ENCODE measurements around the gene ARL9. TPM values are rescaled to one million over a fixed set of nuclear protein-coding genes. Genes with fewer than 3 reads are reported as not detected.

ARL9 gene
- total and polyA plus RNA-seq, 9 of the 15 experiments (the other 6 are each of a cell fraction or from before 2014, with no cell fraction given), result 0.10 to 0.15 (median 0.11) TPM; not detected in 6

DNA sequence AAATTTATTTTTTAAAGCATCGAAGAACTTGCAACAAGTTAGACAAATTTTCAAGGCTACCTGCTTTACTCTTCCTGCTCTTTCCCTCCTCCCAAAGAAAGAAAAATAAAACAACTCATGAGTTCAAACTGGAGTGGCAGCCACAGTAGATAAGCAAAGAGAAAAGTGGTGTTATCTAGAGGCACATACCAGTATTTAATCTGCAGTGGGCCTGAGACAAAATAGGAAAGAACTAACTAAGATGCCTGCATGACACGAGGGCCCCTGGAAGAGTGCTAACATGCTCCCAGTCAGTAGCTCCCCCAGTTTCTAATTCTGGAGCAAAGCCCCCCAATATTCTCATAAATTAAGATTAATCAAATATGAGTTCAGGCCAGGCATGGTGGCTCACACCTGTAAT, 7.9 kb downstream of the ARL9 start (continued):
- TF ChIP-seq ZNF24 (IDR thresholded peaks at IDR 0.05) (no peak), MCM7 (IDR thresholded peaks at IDR 0.05) (no peak), TAF15 (IDR thresholded peaks at IDR 0.05; ENCODE audit: low read depth, low read length) (no peak), HNRNPL (IDR thresholded peaks at IDR 0.05; ENCODE audit: low read depth, low read length) (no peak), L3MBTL2 (IDR thresholded peaks at IDR 0.05) (peak; percentile 74), CBX1 (IDR thresholded peaks at IDR 0.05; ENCODE audit: low read depth) (no peak), MCM2 (IDR thresholded peaks at IDR 0.05; ENCODE audit: low read depth) (no peak), PHB2 (IDR thresholded peaks at IDR 0.05; ENCODE audit: low read depth) (no peak), ZKSCAN1 (IDR thresholded peaks at IDR 0.05; ENCODE audit: low read depth, low read length) (no peak)
- TF ChIP-seq, protein P1, sequence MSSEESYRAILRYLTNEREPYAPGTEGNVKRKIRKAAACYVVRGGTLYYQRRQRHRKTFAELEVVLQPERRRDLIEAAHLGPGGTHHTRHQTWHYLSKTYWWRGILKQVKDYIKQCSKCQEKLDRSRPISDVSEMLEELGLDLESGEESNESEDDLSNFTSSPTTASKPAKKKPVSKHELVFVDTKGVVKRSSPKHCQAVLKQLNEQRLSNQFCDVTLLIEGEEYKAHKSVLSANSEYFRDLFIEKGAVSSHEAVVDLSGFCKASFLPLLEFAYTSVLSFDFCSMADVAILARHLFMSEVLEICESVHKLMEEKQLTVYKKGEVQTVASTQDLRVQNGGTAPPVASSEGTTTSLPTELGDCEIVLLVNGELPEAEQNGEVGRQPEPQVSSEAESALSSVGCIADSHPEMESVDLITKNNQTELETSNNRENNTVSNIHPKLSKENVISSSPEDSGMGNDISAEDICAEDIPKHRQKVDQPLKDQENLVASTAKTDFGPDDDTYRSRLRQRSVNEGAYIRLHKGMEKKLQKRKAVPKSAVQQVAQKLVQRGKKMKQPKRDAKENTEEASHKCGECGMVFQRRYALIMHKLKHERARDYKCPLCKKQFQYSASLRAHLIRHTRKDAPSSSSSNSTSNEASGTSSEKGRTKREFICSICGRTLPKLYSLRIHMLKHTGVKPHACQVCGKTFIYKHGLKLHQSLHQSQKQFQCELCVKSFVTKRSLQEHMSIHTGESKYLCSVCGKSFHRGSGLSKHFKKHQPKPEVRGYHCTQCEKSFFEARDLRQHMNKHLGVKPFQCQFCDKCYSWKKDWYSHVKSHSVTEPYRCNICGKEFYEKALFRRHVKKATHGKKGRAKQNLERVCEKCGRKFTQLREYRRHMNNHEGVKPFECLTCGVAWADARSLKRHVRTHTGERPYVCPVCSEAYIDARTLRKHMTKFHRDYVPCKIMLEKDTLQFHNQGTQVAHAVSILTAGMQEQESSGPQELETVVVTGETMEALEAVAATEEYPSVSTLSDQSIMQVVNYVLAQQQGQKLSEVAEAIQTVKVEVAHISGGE (CRISPR knock-in tag; IDR thresholded peaks at IDR 0.05), result no peak
- TF ChIP-seq, protein P2, sequence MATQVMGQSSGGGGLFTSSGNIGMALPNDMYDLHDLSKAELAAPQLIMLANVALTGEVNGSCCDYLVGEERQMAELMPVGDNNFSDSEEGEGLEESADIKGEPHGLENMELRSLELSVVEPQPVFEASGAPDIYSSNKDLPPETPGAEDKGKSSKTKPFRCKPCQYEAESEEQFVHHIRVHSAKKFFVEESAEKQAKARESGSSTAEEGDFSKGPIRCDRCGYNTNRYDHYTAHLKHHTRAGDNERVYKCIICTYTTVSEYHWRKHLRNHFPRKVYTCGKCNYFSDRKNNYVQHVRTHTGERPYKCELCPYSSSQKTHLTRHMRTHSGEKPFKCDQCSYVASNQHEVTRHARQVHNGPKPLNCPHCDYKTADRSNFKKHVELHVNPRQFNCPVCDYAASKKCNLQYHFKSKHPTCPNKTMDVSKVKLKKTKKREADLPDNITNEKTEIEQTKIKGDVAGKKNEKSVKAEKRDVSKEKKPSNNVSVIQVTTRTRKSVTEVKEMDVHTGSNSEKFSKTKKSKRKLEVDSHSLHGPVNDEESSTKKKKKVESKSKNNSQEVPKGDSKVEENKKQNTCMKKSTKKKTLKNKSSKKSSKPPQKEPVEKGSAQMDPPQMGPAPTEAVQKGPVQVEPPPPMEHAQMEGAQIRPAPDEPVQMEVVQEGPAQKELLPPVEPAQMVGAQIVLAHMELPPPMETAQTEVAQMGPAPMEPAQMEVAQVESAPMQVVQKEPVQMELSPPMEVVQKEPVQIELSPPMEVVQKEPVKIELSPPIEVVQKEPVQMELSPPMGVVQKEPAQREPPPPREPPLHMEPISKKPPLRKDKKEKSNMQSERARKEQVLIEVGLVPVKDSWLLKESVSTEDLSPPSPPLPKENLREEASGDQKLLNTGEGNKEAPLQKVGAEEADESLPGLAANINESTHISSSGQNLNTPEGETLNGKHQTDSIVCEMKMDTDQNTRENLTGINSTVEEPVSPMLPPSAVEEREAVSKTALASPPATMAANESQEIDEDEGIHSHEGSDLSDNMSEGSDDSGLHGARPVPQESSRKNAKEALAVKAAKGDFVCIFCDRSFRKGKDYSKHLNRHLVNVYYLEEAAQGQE (IDR thresholded peaks at IDR 0.05; ENCODE audit: borderline replicate concordance), result no peak
- TF ChIP-seq, protein P2 (CRISPR knock-in tag; IDR thresholded peaks at IDR 0.05; ENCODE audit: low read depth), result no peak
- TF ChIP-seq, protein P3, sequence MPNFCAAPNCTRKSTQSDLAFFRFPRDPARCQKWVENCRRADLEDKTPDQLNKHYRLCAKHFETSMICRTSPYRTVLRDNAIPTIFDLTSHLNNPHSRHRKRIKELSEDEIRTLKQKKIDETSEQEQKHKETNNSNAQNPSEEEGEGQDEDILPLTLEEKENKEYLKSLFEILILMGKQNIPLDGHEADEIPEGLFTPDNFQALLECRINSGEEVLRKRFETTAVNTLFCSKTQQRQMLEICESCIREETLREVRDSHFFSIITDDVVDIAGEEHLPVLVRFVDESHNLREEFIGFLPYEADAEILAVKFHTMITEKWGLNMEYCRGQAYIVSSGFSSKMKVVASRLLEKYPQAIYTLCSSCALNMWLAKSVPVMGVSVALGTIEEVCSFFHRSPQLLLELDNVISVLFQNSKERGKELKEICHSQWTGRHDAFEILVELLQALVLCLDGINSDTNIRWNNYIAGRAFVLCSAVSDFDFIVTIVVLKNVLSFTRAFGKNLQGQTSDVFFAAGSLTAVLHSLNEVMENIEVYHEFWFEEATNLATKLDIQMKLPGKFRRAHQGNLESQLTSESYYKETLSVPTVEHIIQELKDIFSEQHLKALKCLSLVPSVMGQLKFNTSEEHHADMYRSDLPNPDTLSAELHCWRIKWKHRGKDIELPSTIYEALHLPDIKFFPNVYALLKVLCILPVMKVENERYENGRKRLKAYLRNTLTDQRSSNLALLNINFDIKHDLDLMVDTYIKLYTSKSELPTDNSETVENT (CRISPR knock-in tag; IDR thresholded peaks at IDR 0.05), result no peak
- TF ChIP-seq, protein P4, sequence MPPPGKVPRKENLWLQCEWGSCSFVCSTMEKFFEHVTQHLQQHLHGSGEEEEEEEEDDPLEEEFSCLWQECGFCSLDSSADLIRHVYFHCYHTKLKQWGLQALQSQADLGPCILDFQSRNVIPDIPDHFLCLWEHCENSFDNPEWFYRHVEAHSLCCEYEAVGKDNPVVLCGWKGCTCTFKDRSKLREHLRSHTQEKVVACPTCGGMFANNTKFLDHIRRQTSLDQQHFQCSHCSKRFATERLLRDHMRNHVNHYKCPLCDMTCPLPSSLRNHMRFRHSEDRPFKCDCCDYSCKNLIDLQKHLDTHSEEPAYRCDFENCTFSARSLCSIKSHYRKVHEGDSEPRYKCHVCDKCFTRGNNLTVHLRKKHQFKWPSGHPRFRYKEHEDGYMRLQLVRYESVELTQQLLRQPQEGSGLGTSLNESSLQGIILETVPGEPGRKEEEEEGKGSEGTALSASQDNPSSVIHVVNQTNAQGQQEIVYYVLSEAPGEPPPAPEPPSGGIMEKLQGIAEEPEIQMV (tag; conservative IDR thresholded peaks at IDR 0.05; ENCODE audit: low read depth), result no peak

Measured in K562 (cell line).